Adipocyte (in vitro differentiated cells): ENCODE measurements around the gene ZFP90.

Source experiments
- DNase-seq: peaks from one replicate; pipeline ENCODE4 v3.0.0-alpha.2; 2015; ENCODE audit warnings: low read depth
- H3K27me3 ChIP-seq: replicated peaks from 2 replicates; pipeline ENCODE4 v1.7.0; 2013; ENCODE audit warnings: mild to moderate bottlenecking, low read length, moderate library complexity; ENCODE audit not compliant: control insufficient read depth, insufficient read depth
- H3K36me3 ChIP-seq: 2 replicates; pipeline ENCODE4 v1.7.0; 2013; ENCODE audit warnings: low read length, mild to moderate bottlenecking, moderate library complexity; ENCODE audit not compliant: control insufficient read depth, insufficient read depth, severe bottlenecking
- H3K4me1 ChIP-seq: 2 replicates; pipeline ENCODE4 v1.7.0; 2013; ENCODE audit warnings: mild to moderate bottlenecking, low read length, moderate library complexity; ENCODE audit not compliant: control insufficient read depth, insufficient read depth
- H3K4me3 ChIP-seq: 2 replicates; pipeline ENCODE4 v1.7.0; 2013; ENCODE audit warnings: mild to moderate bottlenecking, low read length, moderate library complexity
- H3K9ac ChIP-seq: 2 replicates; pipeline ENCODE4 v1.7.0; 2013; ENCODE audit warnings: mild to moderate bottlenecking, low read length, moderate library complexity
- H3K9me3 ChIP-seq: 2 replicates; pipeline ENCODE4 v1.7.0; 2013; ENCODE audit warnings: mild to moderate bottlenecking, low read length, moderate library complexity; ENCODE audit not compliant: control insufficient read depth

ZFP90 gene

DNA sequence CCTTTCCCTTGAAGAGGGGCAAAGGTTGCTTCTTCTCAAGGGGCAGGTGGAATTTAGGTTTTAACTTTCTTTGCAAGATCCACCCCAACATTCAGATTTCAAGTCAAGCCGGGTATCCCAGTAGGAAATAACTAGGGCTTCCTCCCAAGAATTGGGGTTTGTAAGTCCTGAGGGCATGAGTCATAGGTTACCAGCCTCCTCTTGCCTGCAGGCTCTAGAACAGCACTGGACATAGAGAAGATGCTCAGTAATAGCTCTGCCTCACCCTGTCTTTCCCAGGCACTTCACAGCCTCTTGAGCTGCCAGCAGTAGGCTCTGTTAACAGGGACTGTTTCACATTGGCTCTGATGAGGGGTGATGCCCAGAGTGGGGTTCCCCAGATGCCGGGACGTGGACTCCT, 35.8 kb upstream of the ZFP90 start:
- H3K9ac ChIP-seq = no peak overlapping the region
- H3K4me1 ChIP-seq = no peaks in the 10 kb centered on the region
- no peak for DNase-seq

DNA sequence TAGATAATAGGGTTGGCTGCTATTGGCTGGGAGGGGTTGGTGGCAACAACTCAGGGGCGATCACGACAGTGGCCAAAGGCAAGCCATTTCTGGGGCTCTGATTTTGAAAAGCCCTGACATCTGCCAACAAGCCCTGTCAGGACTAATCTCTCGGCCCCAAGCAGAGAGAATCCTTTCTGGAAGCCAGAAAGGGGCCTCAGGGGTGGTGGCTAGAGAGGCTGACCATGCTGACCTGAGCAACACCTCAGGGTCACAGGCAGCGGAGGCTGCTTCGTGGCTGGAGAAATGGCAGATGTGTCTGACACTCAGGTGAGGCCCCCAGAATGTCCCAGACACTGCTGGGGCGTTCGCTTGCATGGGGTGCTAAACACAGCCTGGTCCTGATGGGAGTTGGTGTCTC, 35.0 kb upstream of the ZFP90 start:
- no peak overlapping the region for H3K4me3 ChIP-seq
- H3K9me3 ChIP-seq = no peaks in the 10 kb centered on the region
- DNase-seq = no peak
- H3K36me3 ChIP-seq = no peaks in the 10 kb centered on the region
- no peaks in the 10 kb centered on the region for H3K4me1 ChIP-seq
- peaks cover 61% of the 10 kb centered on the region for H3K27me3 ChIP-seq
- no peak overlapping the region for H3K9ac ChIP-seq

More for the DNA sequence above, 35.8 kb upstream of the ZFP90 start:
- Histone ChIP-seq H3K27me3 (peaks cover 65% of the 10 kb centered on the region), H3K4me3 (no peak overlapping the region), H3K36me3 (no peaks in the 10 kb centered on the region), H3K9me3 (no peaks in the 10 kb centered on the region)

GRCh38 chr16:68506331-68507053, 32.6 kb upstream of the ZFP90 start:
- H3K9me3 ChIP-seq = no peaks in the 10 kb centered on the region
- H3K9ac ChIP-seq = no peak overlapping the region
- peaks cover 45% of the 10 kb centered on the region for H3K27me3 ChIP-seq
- no peaks in the 10 kb centered on the region for H3K4me1 ChIP-seq
- no peaks in the 10 kb centered on the region for H3K36me3 ChIP-seq
- no peak overlapping the region for H3K4me3 ChIP-seq
- DNase-seq = peak; percentile 18

DNA sequence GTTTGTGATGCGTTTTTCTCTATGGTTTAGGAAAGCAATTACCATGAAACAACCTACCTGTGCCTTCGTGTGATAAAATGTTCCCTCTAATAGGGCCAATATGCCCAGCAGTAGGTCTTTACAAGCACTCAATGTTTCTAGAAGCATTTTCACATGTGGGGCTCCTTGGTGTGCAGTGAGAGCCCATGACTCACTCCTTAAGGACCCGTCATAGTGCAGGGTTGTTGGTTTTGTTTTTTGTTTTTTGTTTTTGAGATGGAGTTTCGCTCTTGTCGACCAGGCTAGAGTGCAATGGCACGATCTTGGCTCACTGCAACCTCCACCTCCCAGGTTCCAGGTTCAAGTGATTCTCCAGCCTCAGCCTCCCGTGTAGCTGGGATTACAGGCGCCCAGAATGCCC, 31.1 kb upstream of the ZFP90 start:
- Histone ChIP-seq H3K27me3 (peaks cover 39% of the 10 kb centered on the region), H3K9ac (no peak overlapping the region), H3K36me3 (no peaks in the 10 kb centered on the region), H3K9me3 (no peaks in the 10 kb centered on the region), H3K4me1 (no peaks in the 10 kb centered on the region), H3K4me3 (no peak overlapping the region)
- no peak for DNase-seq

- DNase-seq = no peak
- Histone ChIP-seq H3K4me1 (no peaks in the 10 kb centered on the region), H3K27me3 (peaks cover 39% of the 10 kb centered on the region), H3K9ac (no peak overlapping the region), H3K36me3 (no peaks in the 10 kb centered on the region), H3K9me3 (no peaks in the 10 kb centered on the region), H3K4me3 (no peak overlapping the region)
These were observed 30.4 kb upstream of the ZFP90 start for GRCh38 chr16:68508641-68509240.

DNA sequence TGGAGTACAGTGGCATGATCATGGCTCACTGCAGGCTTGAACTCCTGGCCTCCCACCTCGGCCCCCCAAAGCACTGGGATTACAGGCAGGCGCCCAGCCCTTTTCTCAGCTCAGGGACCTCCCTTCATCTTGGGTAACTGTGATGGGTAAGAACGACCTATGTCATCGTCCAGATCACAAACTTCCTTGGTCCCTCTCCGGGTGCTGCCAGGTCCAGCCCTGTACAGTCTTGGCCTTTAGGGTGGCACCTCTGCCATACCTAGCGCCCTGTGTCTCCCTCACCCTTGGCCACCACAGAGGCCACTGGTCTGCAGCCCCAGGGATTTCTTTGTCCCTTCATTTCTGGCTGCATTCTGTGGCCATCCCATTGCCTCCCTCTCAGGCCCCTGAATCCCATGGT, 29.7 kb upstream of the ZFP90 start:
- Histone ChIP-seq H3K9me3 (no peaks in the 10 kb centered on the region), H3K4me3 (no peak overlapping the region), H3K36me3 (no peaks in the 10 kb centered on the region), H3K27me3 (peaks cover 33% of the 10 kb centered on the region), H3K4me1 (no peaks in the 10 kb centered on the region), H3K9ac (no peak overlapping the region)
- DNase-seq = no peak

DNA sequence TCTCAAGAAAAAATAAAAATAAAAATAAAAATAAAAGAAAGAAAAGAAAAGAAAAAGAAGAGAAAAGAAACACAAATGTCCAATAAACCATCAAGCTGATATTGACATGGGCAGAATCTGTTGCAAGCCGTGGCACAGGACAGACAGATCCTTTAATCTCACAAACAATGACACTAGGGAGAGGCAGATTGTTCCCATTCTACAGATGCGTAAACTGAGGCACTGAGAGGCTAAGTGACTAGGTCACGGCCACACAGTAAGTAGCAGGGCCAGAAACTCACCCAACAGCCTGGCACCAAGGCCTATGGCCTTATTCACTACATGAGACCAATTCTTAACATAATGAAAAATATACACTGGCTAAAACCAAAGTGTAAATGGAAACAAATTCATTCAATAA, 28.3 kb upstream of the ZFP90 start:
- Histone ChIP-seq H3K9ac (no peak overlapping the region), H3K27me3 (peaks cover 24% of the 10 kb centered on the region), H3K4me3 (no peak overlapping the region), H3K36me3 (no peaks in the 10 kb centered on the region), H3K4me1 (no peaks in the 10 kb centered on the region), H3K9me3 (no peaks in the 10 kb centered on the region)
- no peak for DNase-seq

GRCh38 chr16:68512183-68512582, 26.9 kb upstream of the ZFP90 start:
- Histone ChIP-seq H3K27me3 (peaks cover 26% of the 10 kb centered on the region), H3K9ac (no peak overlapping the region)

GRCh38 chr16:68512742-68513141, 26.3 kb upstream of the ZFP90 start:
- Histone ChIP-seq H3K4me3 (no peak overlapping the region), H3K9ac (no peak overlapping the region), H3K9me3 (no peaks in the 10 kb centered on the region), H3K36me3 (no peaks in the 10 kb centered on the region), H3K4me1 (no peaks in the 10 kb centered on the region), H3K27me3 (peaks cover 20% of the 10 kb centered on the region)
- no peak for DNase-seq

More at GRCh38 chr16:68512183-68512582, 26.9 kb upstream of the ZFP90 start:
- Histone ChIP-seq H3K4me3 (no peak overlapping the region), H3K36me3 (no peaks in the 10 kb centered on the region), H3K9me3 (no peaks in the 10 kb centered on the region), H3K4me1 (no peaks in the 10 kb centered on the region)
- DNase-seq = no peak

- Histone ChIP-seq H3K27me3 (peaks cover 17% of the 10 kb centered on the region), H3K9ac (no peak overlapping the region), H3K9me3 (no peaks in the 10 kb centered on the region), H3K36me3 (no peaks in the 10 kb centered on the region), H3K4me1 (no peaks in the 10 kb centered on the region), H3K4me3 (no peak overlapping the region)
- DNase-seq = no peak
These were observed 24.6 kb upstream of the ZFP90 start for GRCh38 chr16:68514511-68514910.

DNA sequence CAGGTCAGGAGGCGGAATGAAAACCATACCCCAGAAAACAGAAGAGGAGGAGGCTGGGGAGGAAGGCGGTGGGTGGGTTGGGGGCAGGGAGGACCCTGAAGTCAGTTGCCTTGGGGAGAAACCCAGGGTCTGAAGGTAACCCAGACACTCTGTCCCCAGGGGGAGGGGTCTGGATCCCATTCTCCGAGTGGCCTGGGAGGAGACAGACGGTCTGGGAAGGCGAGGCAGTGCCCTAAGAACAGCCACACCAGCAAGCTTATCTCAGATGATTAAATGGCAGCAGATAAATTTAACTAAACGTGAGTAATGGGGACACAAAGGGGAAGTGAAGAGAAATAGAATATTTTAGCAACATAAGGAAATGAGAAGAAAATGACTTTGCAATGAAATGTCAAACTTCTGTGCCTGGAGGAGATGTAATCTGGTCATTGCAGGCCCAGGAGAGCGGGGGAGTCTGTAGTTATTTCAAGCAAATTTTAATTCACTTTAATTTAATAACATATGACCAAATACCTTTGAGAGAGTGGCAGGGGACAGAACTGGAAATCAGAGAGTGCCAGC, 21.4 kb upstream of the ZFP90 start:
- no peaks in the 10 kb centered on the region for H3K36me3 ChIP-seq
- no peaks in the 10 kb centered on the region for H3K9me3 ChIP-seq
- DNase-seq = no peak
- no peak overlapping the region for H3K9ac ChIP-seq
- peaks cover 4% of the 10 kb centered on the region for H3K4me1 ChIP-seq
- peaks cover 13% of the 10 kb centered on the region for H3K27me3 ChIP-seq
- no peak overlapping the region for H3K4me3 ChIP-seq
